Brain pericyte (primary cell): ENCODE results near the gene MCF2L.

ENCODE experiments used
- DNase-seq: peaks from one replicate; pipeline ENCODE4 v3.0.0-alpha.2; 2012; ENCODE audit warnings: low read depth, low spot score

Gene MCF2L

GRCh38 chr13:113082198-113083021 is 113.4 kb downstream of the MCF2L start:
- DNase-seq = no peak

GRCh38 chr13:113083022-113083373 is 114.0 kb downstream of the MCF2L start:
- no peak for DNase-seq

- DNase-seq = no peak
Observed at GRCh38 chr13:113083402-113084061, 114.5 kb downstream of the MCF2L start.

- no peak for DNase-seq
Observed at GRCh38 chr13:113084094-113084942, 115.3 kb downstream of the MCF2L start.

- DNase-seq = no peak
Observed at GRCh38 chr13:113084943-113085540, 116.0 kb downstream of the MCF2L start.

GRCh38 chr13:113086031-113086750 is 117.2 kb downstream of the MCF2L start:
- no peak for DNase-seq

- DNase-seq = no peak
Observed at GRCh38 chr13:113086991-113087922, 118.2 kb downstream of the MCF2L start.

- DNase-seq = no peak
Observed at GRCh38 chr13:113087923-113088690, 119.1 kb downstream of the MCF2L start.

GRCh38 chr13:113088691-113089020 is 119.6 kb downstream of the MCF2L start:
- no peak for DNase-seq

- DNase-seq = no peak
Observed at GRCh38 chr13:113089693-113090414, 120.8 kb downstream of the MCF2L start.

GRCh38 chr13:113090415-113090770 is 121.4 kb downstream of the MCF2L start:
- no peak for DNase-seq

GRCh38 chr13:113090806-113091205 is 121.8 kb downstream of the MCF2L start:
- no peak for DNase-seq

- no peak for DNase-seq
Observed at GRCh38 chr13:113091211-113091771, 122.3 kb downstream of the MCF2L start.

- no peak for DNase-seq
Observed at GRCh38 chr13:113091891-113092775, 123.1 kb downstream of the MCF2L start.

GRCh38 chr13:113092776-113093579 is 124.0 kb downstream of the MCF2L start:
- DNase-seq = no peak

GRCh38 chr13:113093580-113094409 is 124.8 kb downstream of the MCF2L start:
- no peak for DNase-seq
